PC-9 (cell line): ENCODE data around the gene MDN1. TPM values are rescaled to one million over a fixed set of nuclear protein-coding genes. Genes with fewer than 3 reads are reported as not detected.
"Not testable (repeated sequence)": the region's sequence is repeated elsewhere in the genome, so short reads cannot be mapped to it uniquely, and the experiment has no call there.

ENCODE experiments used
- BruUV-seq: library from RNA; stranded (reverse); fragments of 400-500 nt; replicated peaks from 2 replicates; lab custom pipeline; 2021; lab: Mats Ljungman, UMichigan
- CTCF ChIA-PET: fragments of 300-600 bp; sonication (Branson Sonifier 250); formaldehyde crosslinking; loops from one replicate; lab custom pipeline; 2022; ENCODE audit warnings: antibody characterized with exemption; lab: Charles Lee
- POLR2A ChIA-PET: fragments of 300-600 bp; sonication (Branson Sonifier 250); formaldehyde crosslinking; loops from one replicate; lab custom pipeline; 2022; ENCODE audit warnings: antibody characterized with exemption; ENCODE audit not compliant: unreplicated experiment; lab: Charles Lee
- DNase-seq, 2 experiments: peaks; one replicate each; pipeline versions ENCODE4 v3.0.0 to v3.0.0-alpha.2; 2015 to 2022; ENCODE audit warnings: mixed read lengths in 1 of 2
- H2AFZ ChIP-seq: fragments of 200-600 bp; sonication (generic); 2 replicates; pipeline ENCODE4 v1.8.1; 2017; ENCODE audit warnings: antibody characterized with exemption
- H3F3A ChIP-seq: fragments of 200-600 bp; sonication (generic); 2 replicates; pipeline ENCODE4 v1.8.1; 2017; ENCODE audit warnings: antibody characterized with exemption, mild to moderate bottlenecking, low read depth; ENCODE audit not compliant: insufficient read depth
- H3K27ac ChIP-seq: fragments of 200-600 bp; sonication (generic); 2 replicates; pipeline ENCODE4 v1.6.1; 2016; ENCODE audit warnings: mixed run types
- H3K27me3 ChIP-seq: fragments of 200-600 bp; sonication (generic); 2 replicates; pipeline ENCODE4 v1.6.1; 2016; ENCODE audit warnings: low read depth, mixed run types; ENCODE audit not compliant: insufficient read depth
- H3K36me3 ChIP-seq: fragments of 200-600 bp; sonication (generic); 2 replicates; pipeline ENCODE4 v1.6.1; 2016; ENCODE audit warnings: low read depth, mixed run types
- H3K4me1 ChIP-seq: fragments of 200-600 bp; sonication (generic); replicated peaks from 2 replicates; pipeline ENCODE4 v1.6.1; 2016; ENCODE audit warnings: mixed run types; ENCODE audit not compliant: insufficient read depth
- H3K4me2 ChIP-seq: fragments of 200-600 bp; sonication (generic); 2 replicates; pipeline ENCODE4 v1.6.1; 2017; ENCODE audit warnings: mixed run types
- H3K4me3 ChIP-seq: fragments of 200-600 bp; sonication (generic); 2 replicates; pipeline ENCODE4 v1.6.1; 2016; ENCODE audit warnings: mixed run types
- H3K79me2 ChIP-seq: fragments of 200-600 bp; sonication (generic); 2 replicates; pipeline ENCODE4 v1.6.1; 2017; ENCODE audit warnings: low read depth, mixed run types
- H3K9me2 ChIP-seq: fragments of 200-600 bp; sonication (generic); 2 replicates; pipeline ENCODE4 v1.8.1; 2017; ENCODE audit warnings: mild to moderate bottlenecking; ENCODE audit not compliant: insufficient read depth
- H3K9me3 ChIP-seq: fragments of 200-600 bp; sonication (generic); 2 replicates; pipeline ENCODE4 v1.8.1; 2016; ENCODE audit warnings: low read depth; ENCODE audit not compliant: insufficient read depth
- H4K20me1 ChIP-seq: fragments of 200-600 bp; sonication (generic); 2 replicates; pipeline ENCODE4 v1.8.1; 2017; ENCODE audit not compliant: insufficient read depth
- EZH2 ChIP-seq: fragments of 200-600 bp; sonication (generic); IDR thresholded peaks from 2 replicates; pipeline ENCODE4 v1.8.0; 2017; ENCODE audit warnings: antibody characterized with exemption, low read depth
- intact Hi-C: fragments of 100-400 bp; cut with micrococcal nuclease; formaldehyde crosslinking; loops from one replicate; pipeline ENCODE4 v1.10.0; 2022; ENCODE audit not compliant: unreplicated experiment
- total RNA-seq: library from RNA; stranded (reverse); gene quantifications from 2 replicates; pipeline ENCODE4 v1.2.3, GENCODE V29; 2021
- TF ChIP-seq, protein P1 (sequence below): fragments of 200-600 bp; sonication (generic); conservative IDR thresholded peaks from 2 replicates; pipeline ENCODE4 v1.6.1; 2017; ENCODE audit warnings: mixed run types, antibody characterized with exemption, mild to moderate bottlenecking, moderate library complexity

Gene MDN1
- total RNA-seq, 1 experiment from 2014 or later, result 38.6 TPM

DNA sequence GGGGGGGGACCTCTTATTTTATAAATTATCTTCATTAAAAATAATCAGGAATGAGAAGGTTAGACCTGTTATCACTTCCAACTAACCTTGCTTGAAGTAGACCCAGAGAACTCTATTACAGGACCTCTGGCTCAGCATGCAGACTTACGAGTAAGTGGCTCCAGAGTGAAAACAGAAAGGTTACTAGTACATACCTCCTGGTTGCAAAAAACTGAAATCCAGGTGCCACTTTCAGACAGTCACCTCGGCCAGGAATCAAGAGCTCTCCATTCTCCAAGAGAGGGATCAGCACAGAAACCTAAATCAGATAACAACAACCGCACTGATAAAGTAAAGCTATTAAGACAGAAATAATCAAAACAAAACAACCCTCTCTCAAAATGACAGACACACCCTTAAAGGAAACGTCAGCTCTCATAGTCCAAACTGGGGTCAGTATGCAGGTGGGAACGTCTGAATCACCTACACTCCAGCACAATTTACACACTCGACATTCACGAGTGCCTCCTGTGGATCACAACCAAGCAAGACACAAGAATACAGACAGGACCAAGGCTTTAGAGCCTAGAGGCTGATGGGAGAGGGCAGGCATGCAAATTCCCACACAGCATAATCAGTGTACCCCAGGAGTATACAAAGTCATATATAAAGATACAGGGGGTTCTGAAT, 31.8 kb downstream of the MDN1 start:
- Histone ChIP-seq H3K27ac (no peak overlapping the region), H3K4me1 (no peaks in the 10 kb centered on the region), H3K36me3 (no peaks in the 10 kb centered on the region), H3K9me2 (no peaks in the 10 kb centered on the region), H3K4me2 (no peak overlapping the region), H3K4me3 (no peak overlapping the region), H3K9me3 (no peaks in the 10 kb centered on the region), H3K79me2 (no peaks in the 10 kb centered on the region), H3K27me3 (no peaks in the 10 kb centered on the region), H3F3A (no peaks in the 10 kb centered on the region), H4K20me1 (no peaks in the 10 kb centered on the region), H2AFZ (no peak overlapping the region)
- BruUV-seq, result no TSS peak
- DNase-seq, result no peak
- intact Hi-C loops, result no loop called here
- ChIA-PET POLR2A (no interaction called here), CTCF (no interaction called here)
- TF ChIP-seq, protein P1, sequence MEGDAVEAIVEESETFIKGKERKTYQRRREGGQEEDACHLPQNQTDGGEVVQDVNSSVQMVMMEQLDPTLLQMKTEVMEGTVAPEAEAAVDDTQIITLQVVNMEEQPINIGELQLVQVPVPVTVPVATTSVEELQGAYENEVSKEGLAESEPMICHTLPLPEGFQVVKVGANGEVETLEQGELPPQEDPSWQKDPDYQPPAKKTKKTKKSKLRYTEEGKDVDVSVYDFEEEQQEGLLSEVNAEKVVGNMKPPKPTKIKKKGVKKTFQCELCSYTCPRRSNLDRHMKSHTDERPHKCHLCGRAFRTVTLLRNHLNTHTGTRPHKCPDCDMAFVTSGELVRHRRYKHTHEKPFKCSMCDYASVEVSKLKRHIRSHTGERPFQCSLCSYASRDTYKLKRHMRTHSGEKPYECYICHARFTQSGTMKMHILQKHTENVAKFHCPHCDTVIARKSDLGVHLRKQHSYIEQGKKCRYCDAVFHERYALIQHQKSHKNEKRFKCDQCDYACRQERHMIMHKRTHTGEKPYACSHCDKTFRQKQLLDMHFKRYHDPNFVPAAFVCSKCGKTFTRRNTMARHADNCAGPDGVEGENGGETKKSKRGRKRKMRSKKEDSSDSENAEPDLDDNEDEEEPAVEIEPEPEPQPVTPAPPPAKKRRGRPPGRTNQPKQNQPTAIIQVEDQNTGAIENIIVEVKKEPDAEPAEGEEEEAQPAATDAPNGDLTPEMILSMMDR, result no peak
- TF ChIP-seq EZH2, result no peak

DNA sequence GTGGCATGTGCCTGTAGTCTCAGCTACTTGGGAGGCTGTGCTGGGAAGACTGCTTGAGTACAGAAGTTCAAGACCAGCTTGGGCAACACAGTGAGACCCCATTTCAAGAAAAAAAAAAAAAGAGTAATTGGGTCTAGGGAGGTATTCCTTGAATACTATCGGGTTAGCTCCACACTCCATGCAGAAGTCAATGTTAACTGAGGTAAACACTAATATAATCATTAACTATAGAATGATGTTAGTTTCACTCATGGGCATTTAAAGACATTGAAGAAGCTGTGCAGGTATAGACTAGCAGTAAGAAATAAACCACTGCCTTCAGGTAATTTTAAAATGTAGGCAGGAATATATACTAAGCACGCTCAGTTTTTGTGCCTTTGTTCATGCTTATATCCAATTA, 32.6 kb downstream of the MDN1 start:
- Histone ChIP-seq H3K9me2 (no peaks in the 10 kb centered on the region), H3K27ac (no peak overlapping the region), H3F3A (no peaks in the 10 kb centered on the region), H3K4me1 (no peaks in the 10 kb centered on the region), H3K4me2 (no peak overlapping the region), H3K36me3 (no peaks in the 10 kb centered on the region), H3K9me3 (no peaks in the 10 kb centered on the region), H3K79me2 (no peaks in the 10 kb centered on the region), H3K4me3 (no peak overlapping the region), H2AFZ (no peak overlapping the region), H3K27me3 (no peaks in the 10 kb centered on the region), H4K20me1 (no peaks in the 10 kb centered on the region)
- no peak for TF ChIP-seq EZH2
- TF ChIP-seq, protein P1, result no peak
- POLR2A ChIA-PET, result no interaction called here
- intact Hi-C loops, result no loop called here
- DNase-seq, result no peak
- no TSS peak for BruUV-seq
- CTCF ChIA-PET, result no interaction called here

DNA sequence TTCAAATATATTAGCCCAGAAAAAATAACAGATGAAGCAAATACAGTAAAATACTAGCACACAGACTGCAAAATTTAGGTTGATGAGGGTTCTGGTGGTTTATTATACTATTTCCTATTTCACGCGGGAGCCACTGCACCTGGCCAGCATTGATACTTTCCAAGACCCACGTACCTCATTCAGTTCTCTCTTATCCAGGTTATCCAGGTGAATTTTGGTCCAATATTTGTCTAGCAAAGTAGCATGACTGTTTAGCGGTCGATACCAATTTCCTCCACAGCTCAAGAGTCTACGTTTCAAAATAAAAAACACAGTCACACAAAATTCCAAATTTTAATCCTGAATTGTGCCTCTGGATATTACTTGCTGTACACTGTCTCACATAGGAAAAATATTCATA, 34.8 kb downstream of the MDN1 start:
- intact Hi-C loops, result no loop called here
- BruUV-seq, result no TSS peak

DNA sequence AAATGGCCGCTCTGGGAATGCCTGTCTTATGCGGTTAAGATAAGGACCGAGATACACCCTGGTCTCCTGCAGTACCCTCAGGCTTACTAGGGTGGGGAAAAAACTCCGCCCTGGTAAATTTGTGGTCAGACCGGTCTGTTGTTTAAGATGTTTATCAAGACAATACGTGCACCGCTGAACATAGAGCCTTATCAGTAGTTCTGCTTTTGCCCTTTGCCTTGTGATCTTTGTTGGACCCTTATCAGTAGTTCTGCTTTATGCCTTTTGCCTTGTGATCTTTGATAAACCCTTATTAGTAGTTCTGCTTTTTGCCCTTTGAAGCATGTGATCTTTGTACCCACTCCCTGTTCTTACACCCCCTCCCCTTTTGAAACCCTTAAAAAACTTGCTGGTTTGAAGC, 36.3 kb downstream of the MDN1 start:
- H3K36me3 ChIP-seq, POLR2A ChIA-PET, intact Hi-C loops: not testable (repeated sequence)

More for the DNA sequence above, 34.8 kb downstream of the MDN1 start:
- no peak overlapping the region for H3K4me2 ChIP-seq
- H3K4me3 ChIP-seq, result no peak overlapping the region
- no peaks in the 10 kb centered on the region for H3K79me2 ChIP-seq
- H3K27me3 ChIP-seq, result no peaks in the 10 kb centered on the region
- no peaks in the 10 kb centered on the region for H3F3A ChIP-seq
- H3K36me3 ChIP-seq, result no peaks in the 10 kb centered on the region
- no peak overlapping the region for H3K27ac ChIP-seq
- H3K9me3 ChIP-seq, result no peaks in the 10 kb centered on the region
- H4K20me1 ChIP-seq, result no peaks in the 10 kb centered on the region
- no peaks in the 10 kb centered on the region for H3K9me2 ChIP-seq
- DNase-seq, result no peak
- ChIA-PET CTCF (no interaction called here), POLR2A (no interaction called here)
- no peak overlapping the region for H2AFZ ChIP-seq
- no peak for TF ChIP-seq EZH2
- TF ChIP-seq, protein P1, result no peak
- no peaks in the 10 kb centered on the region for H3K4me1 ChIP-seq

More for the DNA sequence above, 36.3 kb downstream of the MDN1 start:
- DNase-seq, H3K27me3 ChIP-seq, H3K4me1 ChIP-seq, H3K9me3 ChIP-seq, H2AFZ ChIP-seq, H3K9me2 ChIP-seq, H3K27ac ChIP-seq, H4K20me1 ChIP-seq, H3F3A ChIP-seq, CTCF ChIA-PET, BruUV-seq, H3K4me2 ChIP-seq, H3K79me2 ChIP-seq, H3K4me3 ChIP-seq: not testable (repeated sequence)
